NCI-H2171 (cell line): Measurements from ENCODE around the gene MRPS34.

ENCODE experiments used
- DNase-seq: peaks from one replicate; lab custom pipeline; 2025; lab: John Stamatoyannopoulos, UW

The MRPS34 gene

DNA sequence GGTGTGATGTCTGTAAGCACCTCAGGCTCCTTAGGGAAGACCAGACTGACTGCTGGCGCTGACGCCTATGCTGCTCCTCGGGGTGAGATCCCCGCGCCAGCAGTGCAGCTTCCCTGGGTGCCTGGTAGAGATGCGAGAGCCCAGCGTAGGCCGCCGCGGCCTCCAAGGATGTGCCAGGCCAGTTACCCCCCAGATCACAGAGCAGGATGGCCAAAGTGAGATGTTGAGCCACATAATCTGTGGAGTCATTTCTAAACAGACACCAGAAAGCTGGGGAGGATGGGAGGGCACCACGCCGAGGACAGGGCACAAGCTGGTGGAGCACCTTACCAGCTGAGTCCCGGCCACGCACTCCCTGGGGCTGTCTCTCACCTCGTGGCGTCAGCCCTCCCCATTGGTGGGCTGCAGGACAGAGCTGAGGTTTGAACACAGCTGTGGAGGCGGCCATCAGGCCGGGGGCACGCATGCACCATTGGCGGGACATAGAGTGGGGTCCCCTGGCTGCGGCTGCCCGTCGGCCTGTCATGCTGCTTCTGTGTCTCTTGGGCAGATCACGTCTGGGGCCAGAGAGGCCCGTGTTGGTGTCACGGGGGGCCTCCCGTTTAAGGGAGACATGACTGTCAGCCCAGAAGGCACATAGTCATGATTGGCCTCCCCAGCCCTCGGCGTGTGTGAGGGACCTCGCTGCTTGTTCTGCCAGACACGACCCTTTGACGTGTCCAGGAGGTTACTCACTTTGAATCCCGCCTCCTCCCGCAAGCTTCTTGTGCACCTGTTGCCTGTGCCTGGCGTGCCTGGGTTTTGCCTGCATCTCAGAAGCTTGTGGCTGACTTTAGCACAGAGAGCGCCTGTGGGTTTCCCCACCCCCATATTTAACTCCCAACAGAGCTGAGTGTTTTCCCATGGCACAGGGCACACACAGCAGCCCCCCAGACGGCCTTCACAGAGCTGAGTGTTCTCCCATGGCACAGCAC, 45.0 kb downstream of the MRPS34 start:
- DNase-seq, result no peak

- no peak for DNase-seq
Observed at GRCh38 chr16:1726661-1727502, 46.1 kb downstream of the MRPS34 start.

GRCh38 chr16:1724491-1724890, 48.4 kb downstream of the MRPS34 start:
- DNase-seq, result no peak

DNA sequence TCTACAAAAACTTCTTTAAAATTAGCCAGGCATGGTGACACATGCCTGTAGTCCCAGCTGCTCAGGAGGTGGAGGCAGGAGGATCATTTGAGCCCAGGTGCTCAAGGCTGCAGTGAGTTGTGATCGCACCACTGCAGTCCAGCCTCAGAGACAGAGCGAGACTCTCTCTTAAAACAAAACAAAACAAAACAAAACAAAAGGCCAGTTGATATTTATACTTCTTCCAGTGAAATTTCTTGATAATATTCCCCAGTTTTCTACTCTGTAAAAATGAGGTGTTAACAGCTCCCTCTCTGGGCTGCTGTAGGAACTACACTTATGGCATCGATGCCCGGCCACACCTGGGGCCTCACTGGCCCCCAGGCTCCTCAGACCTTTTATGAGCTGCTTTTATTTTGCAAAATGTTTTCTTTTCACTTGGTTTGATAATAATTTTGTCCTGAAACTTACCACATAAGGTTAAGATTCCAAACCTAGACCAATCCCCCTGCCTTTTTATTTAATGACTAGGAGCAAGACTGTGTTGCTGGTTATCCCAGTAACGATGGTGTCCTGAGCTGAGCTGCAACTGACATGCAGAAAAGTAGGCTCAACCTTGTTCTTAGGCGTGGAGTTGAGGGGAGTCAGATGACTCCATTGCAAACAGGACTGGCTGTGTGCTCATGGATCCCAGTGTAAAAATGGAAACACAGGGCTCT, 49.3 kb downstream of the MRPS34 start:
- DNase-seq, result no peak
